ENCODE measurements around the gene SLC50A1.
"Not testable (repeated sequence)": the region's sequence is repeated elsewhere in the genome, so short reads cannot be mapped to it uniquely, and the experiment has no call there.

The SLC50A1 gene

DNA sequence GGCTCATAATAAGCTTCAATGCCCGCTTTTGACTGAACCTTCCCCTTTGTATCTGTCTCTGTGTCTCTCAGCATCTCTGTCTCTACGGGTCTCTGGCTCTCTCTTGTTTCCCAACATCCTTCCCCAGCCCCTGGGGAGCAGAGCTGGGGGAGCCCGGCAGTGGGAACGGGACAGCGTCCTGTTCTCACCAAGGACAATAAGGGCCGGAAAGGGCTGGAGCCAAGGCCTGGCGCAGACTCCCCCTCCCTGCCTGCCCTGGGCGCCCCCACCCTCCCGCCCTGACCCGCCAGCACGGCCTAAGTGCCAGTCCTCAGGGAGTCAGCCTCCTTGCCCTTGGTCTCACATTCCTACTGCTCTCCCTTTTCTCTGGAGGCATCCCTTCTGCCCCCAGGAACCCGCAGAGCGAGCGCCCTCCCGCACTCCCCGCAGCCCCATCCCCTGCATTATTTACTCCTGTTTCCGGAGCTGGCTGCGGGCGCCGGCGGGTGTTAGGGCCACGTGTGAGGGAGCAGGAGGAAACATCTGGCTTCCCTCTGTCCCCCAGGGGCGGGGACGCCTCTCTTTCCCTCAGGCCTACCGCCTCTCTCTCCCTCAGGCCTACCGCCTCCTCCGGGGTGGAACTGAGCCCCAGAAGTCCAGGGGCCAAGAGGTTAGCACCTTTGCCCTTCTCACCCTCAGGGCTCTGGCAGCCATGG, 31.0 kb downstream of the SLC50A1 start:
- DNase-seq (ENCODE audit: low read depth): no peak
- H3K4me3 ChIP-seq (ENCODE audit: low read depth, low read length): no peak overlapping the region
- TF ChIP-seq CTCF (IDR thresholded peaks at IDR 0.05; ENCODE audit: control insufficient read depth, extremely low read depth, insufficient read depth): no peak

- peak; percentile 95 for TF ChIP-seq CTCF (IDR thresholded peaks at IDR 0.05; ENCODE audit: control insufficient read depth, extremely low read depth, insufficient read depth)
- no peak overlapping the region for H3K4me3 ChIP-seq (ENCODE audit: low read depth, low read length)
- peak; percentile 52 for DNase-seq (ENCODE audit: low read depth)
Observed at GRCh38 chr1:155167166-155168104, 31.8 kb downstream of the SLC50A1 start.

- not testable (repeated sequence) for DNase-seq (ENCODE audit: low read depth); H3K4me3 ChIP-seq (ENCODE audit: low read depth, low read length)
Observed at GRCh38 chr1:155168105-155168445, 32.4 kb downstream of the SLC50A1 start.

DNA sequence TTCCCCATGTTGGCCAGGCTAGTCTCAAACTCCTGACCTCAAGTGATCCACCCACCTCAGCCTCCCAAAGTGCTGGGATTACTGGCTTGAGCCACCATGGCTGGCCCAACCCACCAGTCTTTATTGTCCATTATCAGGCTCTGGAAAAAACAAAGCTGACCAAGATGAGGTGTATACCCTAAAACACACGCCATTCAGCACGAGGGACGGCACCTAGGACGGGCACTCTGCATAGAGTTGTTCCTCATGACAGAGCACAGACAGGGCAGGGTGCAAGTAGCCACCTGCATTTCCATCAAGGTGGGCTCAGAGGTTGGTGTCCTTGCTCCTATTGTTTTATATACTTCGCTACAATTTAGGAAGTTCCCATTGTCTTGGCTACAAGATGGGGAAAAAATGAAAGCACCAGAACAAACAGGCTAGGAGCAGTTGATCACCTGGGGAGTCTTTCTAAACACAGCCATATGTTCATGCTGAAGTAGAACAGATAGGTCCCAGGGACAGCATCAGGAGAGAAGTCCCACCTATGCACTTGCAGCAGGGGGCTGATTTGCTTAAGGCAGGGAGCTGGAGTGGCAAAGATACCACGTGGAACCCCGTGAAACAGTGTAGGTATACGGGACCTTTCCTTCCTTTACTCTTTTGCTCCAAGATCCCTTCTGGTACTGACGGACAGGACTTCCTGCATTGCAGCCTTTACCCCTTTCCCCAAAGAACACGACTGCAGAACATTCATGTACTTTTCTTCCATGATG, 33.0 kb downstream of the SLC50A1 start:
- no peak overlapping the region for H3K4me3 ChIP-seq (ENCODE audit: low read depth, low read length)

GRCh38 chr1:155169541-155169940, 33.9 kb downstream of the SLC50A1 start:
- no peak overlapping the region for H3K4me3 ChIP-seq (ENCODE audit: low read depth, low read length)
- no peak for TF ChIP-seq CTCF (IDR thresholded peaks at IDR 0.05; ENCODE audit: control insufficient read depth, extremely low read depth, insufficient read depth)
- no peak for DNase-seq (ENCODE audit: low read depth)

More for the DNA sequence above, 33.0 kb downstream of the SLC50A1 start:
- DNase-seq (ENCODE audit: low read depth): no peak
- TF ChIP-seq CTCF (IDR thresholded peaks at IDR 0.05; ENCODE audit: control insufficient read depth, extremely low read depth, insufficient read depth): no peak

DNA sequence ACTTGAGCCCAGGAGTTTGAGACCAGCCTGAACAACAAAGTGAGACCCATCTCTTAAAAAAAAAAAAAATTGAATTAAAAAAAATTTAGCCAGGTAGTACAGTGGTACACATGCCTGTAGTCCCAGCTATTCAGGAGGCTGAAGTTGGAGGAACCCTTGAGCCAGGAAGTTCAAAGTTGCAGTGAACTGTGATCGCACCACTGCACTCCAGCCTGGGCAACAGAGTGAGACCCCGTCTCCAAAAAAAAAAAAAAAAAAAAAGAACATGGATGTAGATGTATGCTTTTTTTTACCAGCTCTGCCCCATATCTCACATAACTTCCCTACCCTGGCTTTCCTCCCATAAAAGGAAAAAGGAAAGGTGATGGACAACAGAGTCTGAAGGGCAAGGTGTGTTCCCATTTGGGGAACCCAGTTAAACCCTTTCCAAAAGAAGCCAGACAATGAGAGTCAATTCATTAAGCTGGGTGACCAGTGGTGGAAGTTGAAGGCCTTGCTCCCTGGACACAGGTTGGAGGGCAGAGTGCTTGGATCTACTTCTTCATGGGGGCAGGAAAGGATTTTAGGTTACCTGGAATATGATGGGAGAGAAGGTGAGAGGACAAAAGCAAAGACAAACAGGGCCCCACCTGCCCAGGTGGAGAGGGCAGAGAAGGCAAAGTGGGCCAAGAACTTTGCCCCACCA, 34.6 kb downstream of the SLC50A1 start:
- no peak overlapping the region for H3K4me3 ChIP-seq (ENCODE audit: low read depth, low read length)
- DNase-seq (ENCODE audit: low read depth): no peak
- TF ChIP-seq CTCF (IDR thresholded peaks at IDR 0.05; ENCODE audit: control insufficient read depth, extremely low read depth, insufficient read depth): no peak

Measured in LNCaP clone FGC (cell line).